ENCODE measurements around the gene UBL5.

The UBL5 gene

DNA sequence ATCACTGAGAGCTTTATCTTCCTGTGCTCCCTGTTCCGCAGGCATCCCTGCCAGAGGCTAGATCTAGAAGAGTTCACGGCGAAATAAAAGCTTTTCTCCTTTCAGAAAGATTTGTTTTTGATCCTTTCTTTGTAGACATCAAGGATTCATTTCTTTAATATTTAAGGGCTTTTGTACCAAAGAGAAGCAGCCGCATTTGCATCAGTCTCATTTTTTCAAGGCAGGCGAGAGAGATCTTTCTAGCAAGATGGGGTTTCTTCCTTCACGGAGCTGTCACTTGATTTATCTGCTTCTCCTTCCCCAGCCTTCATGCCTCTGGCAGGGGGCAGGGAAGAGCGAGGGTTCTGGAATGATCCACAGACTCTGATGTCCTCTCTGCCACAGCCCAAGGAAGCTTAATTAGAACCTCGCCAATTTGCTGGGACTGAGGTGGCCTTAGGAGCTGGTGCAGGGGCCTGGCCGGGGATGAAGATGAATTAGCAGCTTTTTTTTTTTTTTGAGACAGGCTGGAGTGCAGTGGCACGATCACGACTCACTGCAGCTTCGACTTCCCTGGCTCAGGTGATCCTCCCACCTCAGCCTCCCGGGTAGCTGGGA is 47.4 kb downstream of the UBL5 start:
- no peak overlapping the region for H2BK5ac ChIP-seq (ENCODE audit: low read depth, low read length, poor library complexity)
- H3K79me2 ChIP-seq (ENCODE audit: control insufficient read depth, insufficient read depth, low read length, poor library complexity), result no peaks in the 10 kb centered on the region
- H4K12ac ChIP-seq (ENCODE audit: low read depth, low read length), result no peak overlapping the region
- no peak overlapping the region for H2AFZ ChIP-seq (ENCODE audit: insufficient read depth, low read length, poor library complexity)
- no CpG with 5 or more reads among the region's 13 CpGs for WGBS (ENCODE audit: extremely low coverage, insufficient coverage, insufficient read length)
- peaks cover 2% of the 10 kb centered on the region for H3K9me3 ChIP-seq (ENCODE audit: insufficient read depth, low read depth, low read length)
- H3K36me3 ChIP-seq (ENCODE audit: control insufficient read depth in 1 of 2, insufficient read depth in 2 of 2, low read length in 2 of 2), result no peaks in the 10 kb centered on the region
- H3K9ac ChIP-seq (ENCODE audit: low read length), result peak overlapping the region; percentile 18
- H3K4ac ChIP-seq (ENCODE audit: low read depth, low read length), result no peak overlapping the region
- no peak overlapping the region for H3K4me3 ChIP-seq (ENCODE audit: low read depth, low read length)
- H2BK12ac ChIP-seq (ENCODE audit: low read length), result no peak overlapping the region
- H3K18ac ChIP-seq (ENCODE audit: low read length), result no peak overlapping the region
- H2BK120ac ChIP-seq (ENCODE audit: insufficient read depth, low read length, poor library complexity), result no peak overlapping the region
- no peaks in the 10 kb centered on the region for H3K79me1 ChIP-seq (ENCODE audit: low read length)
- H2AK5ac ChIP-seq (ENCODE audit: low read length), result no peak overlapping the region
- no peak overlapping the region for H3K23ac ChIP-seq (ENCODE audit: low read length)
- no peak overlapping the region for H3K27ac ChIP-seq (ENCODE audit: low read depth, low read length)
- no peak overlapping the region for H3K14ac ChIP-seq (ENCODE audit: low read length)
- H4K91ac ChIP-seq (ENCODE audit: low read depth, low read length), result no peak overlapping the region
- no peak overlapping the region for H3K4me2 ChIP-seq (ENCODE audit: low read length)
- no peaks in the 10 kb centered on the region for H3K27me3 ChIP-seq (ENCODE audit: insufficient read depth, low read length)
- no peak overlapping the region for H4K8ac ChIP-seq (ENCODE audit: low read depth, low read length)
- no peak for DNase-seq
- H3K4me1 ChIP-seq (ENCODE audit: control insufficient read depth in 1 of 2, insufficient read depth in 2 of 2, low read length in 2 of 2), result no peaks in the 10 kb centered on the region

GRCh38 chr19:9875796-9876195 is 48.1 kb downstream of the UBL5 start:
- Histone ChIP-seq H3K27me3 (ENCODE audit: insufficient read depth, low read length) (no peaks in the 10 kb centered on the region), H3K4me2 (ENCODE audit: low read length) (no peak overlapping the region), H3K18ac (ENCODE audit: low read length) (no peak overlapping the region), H3K9ac (ENCODE audit: low read length) (no peak overlapping the region), H3K23ac (ENCODE audit: low read length) (no peak overlapping the region), H3K9me3 (ENCODE audit: insufficient read depth, low read depth, low read length) (no peaks in the 10 kb centered on the region), H3K27ac (ENCODE audit: low read depth, low read length) (no peak overlapping the region), H4K91ac (ENCODE audit: low read depth, low read length) (no peak overlapping the region), H3K4me3 (ENCODE audit: low read depth, low read length) (no peak overlapping the region), H2AK5ac (ENCODE audit: low read length) (no peak overlapping the region), H3K36me3 (ENCODE audit: control insufficient read depth in 1 of 2, insufficient read depth in 2 of 2, low read length in 2 of 2) (no peaks in the 10 kb centered on the region), H3K4me1 (ENCODE audit: control insufficient read depth in 1 of 2, insufficient read depth in 2 of 2, low read length in 2 of 2) (no peaks in the 10 kb centered on the region), H3K14ac (ENCODE audit: low read length) (no peak overlapping the region), H2BK12ac (ENCODE audit: low read length) (no peak overlapping the region), H3K4ac (ENCODE audit: low read depth, low read length) (no peak overlapping the region), H4K8ac (ENCODE audit: low read depth, low read length) (no peak overlapping the region), H3K79me1 (ENCODE audit: low read length) (no peaks in the 10 kb centered on the region), H4K12ac (ENCODE audit: low read depth, low read length) (no peak overlapping the region), H2AFZ (ENCODE audit: insufficient read depth, low read length, poor library complexity) (no peak overlapping the region), H2BK5ac (ENCODE audit: low read depth, low read length, poor library complexity) (no peak overlapping the region), H2BK120ac (ENCODE audit: insufficient read depth, low read length, poor library complexity) (no peak overlapping the region), H3K79me2 (ENCODE audit: control insufficient read depth, insufficient read depth, low read length, poor library complexity) (no peaks in the 10 kb centered on the region)
- DNase-seq, result no peak
- WGBS (ENCODE audit: extremely low coverage, insufficient coverage, insufficient read length), result no CpG with 5 or more reads among the region's 5 CpGs

GRCh38 chr19:9877780-9878510 is 50.2 kb downstream of the UBL5 start:
- Histone ChIP-seq H3K36me3 (ENCODE audit: control insufficient read depth in 1 of 2, insufficient read depth in 2 of 2, low read length in 2 of 2) (no peaks in the 10 kb centered on the region), H3K27ac (ENCODE audit: low read depth, low read length) (no peak overlapping the region), H2AK5ac (ENCODE audit: low read length) (no peak overlapping the region), H3K79me2 (ENCODE audit: control insufficient read depth, insufficient read depth, low read length, poor library complexity) (no peaks in the 10 kb centered on the region), H3K14ac (ENCODE audit: low read length) (no peak overlapping the region), H2BK120ac (ENCODE audit: insufficient read depth, low read length, poor library complexity) (no peak overlapping the region), H3K9ac (ENCODE audit: low read length) (no peak overlapping the region), H3K4me3 (ENCODE audit: low read depth, low read length) (no peak overlapping the region), H2BK5ac (ENCODE audit: low read depth, low read length, poor library complexity) (no peak overlapping the region), H2AFZ (ENCODE audit: insufficient read depth, low read length, poor library complexity) (no peak overlapping the region), H3K4ac (ENCODE audit: low read depth, low read length) (no peak overlapping the region), H3K18ac (ENCODE audit: low read length) (no peak overlapping the region), H4K8ac (ENCODE audit: low read depth, low read length) (no peak overlapping the region), H2BK12ac (ENCODE audit: low read length) (no peak overlapping the region), H3K79me1 (ENCODE audit: low read length) (no peaks in the 10 kb centered on the region), H3K4me2 (ENCODE audit: low read length) (no peak overlapping the region), H3K4me1 (ENCODE audit: control insufficient read depth in 1 of 2, insufficient read depth in 2 of 2, low read length in 2 of 2) (no peaks in the 10 kb centered on the region), H4K12ac (ENCODE audit: low read depth, low read length) (no peak overlapping the region), H3K27me3 (ENCODE audit: insufficient read depth, low read length) (no peaks in the 10 kb centered on the region), H3K23ac (ENCODE audit: low read length) (no peak overlapping the region), H4K91ac (ENCODE audit: low read depth, low read length) (no peak overlapping the region), H3K9me3 (ENCODE audit: insufficient read depth, low read depth, low read length) (no peaks in the 10 kb centered on the region)
- no CpG with 5 or more reads among the region's 10 CpGs for WGBS (ENCODE audit: extremely low coverage, insufficient coverage, insufficient read length)
- no peak for DNase-seq

- Histone ChIP-seq H3K79me2 (ENCODE audit: control insufficient read depth, insufficient read depth, low read length, poor library complexity) (no peaks in the 10 kb centered on the region), H3K4me3 (ENCODE audit: low read depth, low read length) (no peak overlapping the region), H3K9me3 (ENCODE audit: insufficient read depth, low read depth, low read length) (no peaks in the 10 kb centered on the region), H3K27ac (ENCODE audit: low read depth, low read length) (no peak overlapping the region), H4K91ac (ENCODE audit: low read depth, low read length) (no peak overlapping the region), H3K9ac (ENCODE audit: low read length) (no peak overlapping the region), H3K27me3 (ENCODE audit: insufficient read depth, low read length) (no peaks in the 10 kb centered on the region), H4K8ac (ENCODE audit: low read depth, low read length) (no peak overlapping the region), H3K79me1 (ENCODE audit: low read length) (no peaks in the 10 kb centered on the region), H2AK5ac (ENCODE audit: low read length) (no peak overlapping the region), H4K12ac (ENCODE audit: low read depth, low read length) (no peak overlapping the region), H3K4me1 (ENCODE audit: control insufficient read depth in 1 of 2, insufficient read depth in 2 of 2, low read length in 2 of 2) (no peaks in the 10 kb centered on the region), H3K14ac (ENCODE audit: low read length) (no peak overlapping the region), H2BK5ac (ENCODE audit: low read depth, low read length, poor library complexity) (no peak overlapping the region), H2AFZ (ENCODE audit: insufficient read depth, low read length, poor library complexity) (no peak overlapping the region), H2BK12ac (ENCODE audit: low read length) (no peak overlapping the region), H3K4me2 (ENCODE audit: low read length) (no peak overlapping the region), H3K36me3 (ENCODE audit: control insufficient read depth in 1 of 2, insufficient read depth in 2 of 2, low read length in 2 of 2) (no peaks in the 10 kb centered on the region), H3K4ac (ENCODE audit: low read depth, low read length) (no peak overlapping the region), H3K23ac (ENCODE audit: low read length) (no peak overlapping the region), H2BK120ac (ENCODE audit: insufficient read depth, low read length, poor library complexity) (no peak overlapping the region), H3K18ac (ENCODE audit: low read length) (no peak overlapping the region)
- no CpG with 5 or more reads among the region's 11 CpGs for WGBS (ENCODE audit: extremely low coverage, insufficient coverage, insufficient read length)
- DNase-seq, result no peak
Measured at GRCh38 chr19:9878511-9879196, 50.9 kb downstream of the UBL5 start.
